Measurements from ENCODE around the gene FBXL7.

FBXL7 gene

GRCh38 chr5:15645381-15646160 lies 145.6 kb downstream of the FBXL7 start:
- TF ChIP-seq CTCF (conservative IDR thresholded peaks at IDR 0.05) (no peak), ZFX (IDR thresholded peaks at IDR 0.05) (no peak)
- no peak overlapping the region for H3K27ac ChIP-seq

GRCh38 chr5:15646371-15646770 lies 146.4 kb downstream of the FBXL7 start:
- H3K27ac ChIP-seq, result no peak overlapping the region
- no peak for TF ChIP-seq CTCF (conservative IDR thresholded peaks at IDR 0.05)
- no peak for TF ChIP-seq ZFX (IDR thresholded peaks at IDR 0.05)

GRCh38 chr5:15647251-15647650 lies 147.3 kb downstream of the FBXL7 start:
- TF ChIP-seq ZFX (IDR thresholded peaks at IDR 0.05) (no peak), CTCF (conservative IDR thresholded peaks at IDR 0.05) (no peak)
- no peak overlapping the region for H3K27ac ChIP-seq

GRCh38 chr5:15650266-15650665 lies 150.3 kb downstream of the FBXL7 start:
- TF ChIP-seq ZFX (IDR thresholded peaks at IDR 0.05), result no peak
- TF ChIP-seq CTCF (conservative IDR thresholded peaks at IDR 0.05), result no peak
- H3K27ac ChIP-seq, result no peak overlapping the region

DNA sequence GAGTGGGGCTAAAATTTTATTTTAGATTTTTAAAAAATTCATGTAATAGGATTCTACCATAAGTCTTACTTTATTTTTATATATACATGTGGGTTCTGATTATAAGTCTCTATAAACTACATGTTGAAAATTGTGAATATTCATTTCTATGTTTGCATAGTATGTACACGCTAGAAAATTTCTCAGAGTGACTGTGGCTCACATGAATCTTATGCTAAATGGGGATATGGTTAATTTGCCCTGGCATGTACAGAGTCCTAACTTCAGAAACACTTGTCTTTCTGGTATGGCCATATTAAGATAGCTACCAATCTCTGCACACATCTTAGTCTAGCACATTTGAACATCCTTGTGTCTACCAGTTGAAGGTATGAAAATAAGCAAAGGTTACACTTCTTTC lies 154.8 kb downstream of the FBXL7 start:
- H3K27ac ChIP-seq, result no peak overlapping the region
- no peak for TF ChIP-seq ZFX (IDR thresholded peaks at IDR 0.05)
- TF ChIP-seq CTCF (conservative IDR thresholded peaks at IDR 0.05), result no peak

GRCh38 chr5:15655683-15656082 lies 155.7 kb downstream of the FBXL7 start:
- TF ChIP-seq CTCF (conservative IDR thresholded peaks at IDR 0.05) (no peak), ZFX (IDR thresholded peaks at IDR 0.05) (no peak)
- H3K27ac ChIP-seq, result no peak overlapping the region

GRCh38 chr5:15664961-15665360 lies 165.0 kb downstream of the FBXL7 start:
- no peak overlapping the region for H3K27ac ChIP-seq
- no peak for TF ChIP-seq CTCF (conservative IDR thresholded peaks at IDR 0.05)

All from C4-2B (cell line).